Measurements from ENCODE around the gene GNG2. TPM values are rescaled to one million over a fixed set of nuclear protein-coding genes. Genes with fewer than 3 reads are reported as not detected.
"Not testable (repeated sequence)": the region's sequence is repeated elsewhere in the genome, so short reads cannot be mapped to it uniquely, and the experiment has no call there.

The GNG2 gene
- total RNA-seq, 2 donors from 2014 or later = 233 to 250 TPM

DNA sequence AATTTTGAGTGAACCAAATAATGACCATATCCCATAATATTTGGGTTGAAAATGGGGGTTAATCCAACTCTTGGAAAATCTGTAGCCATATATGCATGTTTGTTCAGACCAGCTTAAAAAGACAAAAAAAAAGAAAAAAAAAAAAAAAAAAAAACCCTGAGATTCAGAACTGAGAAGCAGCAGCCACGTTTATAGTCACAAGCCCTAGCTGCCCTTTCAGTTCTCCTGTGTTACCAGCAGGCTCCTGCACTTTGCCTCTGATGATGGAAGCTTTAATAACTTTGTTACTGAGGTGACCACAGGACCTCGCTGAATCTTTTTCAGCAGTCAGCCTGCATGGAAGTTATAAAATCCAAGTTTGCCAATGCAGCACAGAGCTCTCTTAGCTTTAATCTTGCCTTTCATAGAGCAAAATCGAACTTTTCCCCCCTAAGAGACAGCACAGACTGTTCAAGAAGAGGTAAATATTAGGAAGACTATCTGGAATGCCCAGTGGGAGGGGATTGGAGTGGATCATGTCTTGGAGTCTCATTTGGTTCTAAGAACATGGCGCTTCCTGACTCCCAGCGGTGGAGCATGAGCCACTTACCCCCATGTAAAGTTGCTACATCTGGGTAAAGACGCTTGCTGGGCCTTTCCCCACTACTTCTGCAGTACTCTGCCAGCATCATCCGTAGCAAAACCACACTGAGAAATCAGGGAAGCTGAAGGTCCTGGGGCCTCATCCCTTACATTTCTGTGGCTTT is 20.6 kb downstream of the GNG2 start:
- peaks cover 10 to 29% of the 10 kb centered on the region in 2 donors for H3K36me3 Mint-ChIP-seq (ENCODE audit: insufficient read depth in 2 of 2)
- H3K4me1 Mint-ChIP-seq (ENCODE audit: low read depth) = peaks cover 67% of the 10 kb centered on the region
- no peaks in the 10 kb centered on the region for H3K27me3 Mint-ChIP-seq (ENCODE audit: low read depth)
- DNase-seq (no peak), ATAC-seq (replicated peaks in 1 of 2) (no peak)
- peak overlapping the region; percentile 76 for H3K27ac Mint-ChIP-seq
- no peaks in the 10 kb centered on the region for H3K9me3 Mint-ChIP-seq
- H3K4me3 Mint-ChIP-seq = peak overlapping the region; percentile 29 to 49

DNA sequence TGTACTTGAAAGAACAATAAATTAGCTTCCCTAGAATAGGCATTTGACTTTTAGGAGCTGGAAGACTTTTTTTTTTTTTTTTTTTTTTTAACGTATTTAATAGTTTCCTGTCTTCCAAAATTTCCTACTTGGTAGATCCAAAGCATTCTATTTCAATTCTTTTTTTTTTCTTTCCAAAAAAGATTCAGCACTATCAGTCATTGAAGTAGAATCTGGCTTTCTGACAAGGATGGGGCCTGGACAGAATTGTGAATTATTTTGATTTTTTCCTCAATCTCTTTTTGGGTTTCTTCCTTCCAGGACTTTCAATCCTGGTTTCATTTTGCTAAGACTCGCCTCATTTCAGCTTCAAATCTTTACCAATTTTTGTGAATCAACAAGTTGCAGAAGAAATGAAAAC is 21.2 kb downstream of the GNG2 start:
- H3K9me3 Mint-ChIP-seq = no peaks in the 10 kb centered on the region
- DNase-seq (no peak), ATAC-seq (replicated peaks in 1 of 2) (no peak)
- H3K4me1 Mint-ChIP-seq (ENCODE audit: low read depth) = peaks cover 68% of the 10 kb centered on the region
- H3K36me3 Mint-ChIP-seq (ENCODE audit: insufficient read depth in 2 of 2) = peaks cover 10 to 31% of the 10 kb centered on the region in 2 donors
- peak overlapping the region; percentile 59 for H3K27ac Mint-ChIP-seq
- H3K4me3 Mint-ChIP-seq = peak overlapping the region in 1 of 2 donors; percentile 49
- no peaks in the 10 kb centered on the region for H3K27me3 Mint-ChIP-seq (ENCODE audit: low read depth)

DNA sequence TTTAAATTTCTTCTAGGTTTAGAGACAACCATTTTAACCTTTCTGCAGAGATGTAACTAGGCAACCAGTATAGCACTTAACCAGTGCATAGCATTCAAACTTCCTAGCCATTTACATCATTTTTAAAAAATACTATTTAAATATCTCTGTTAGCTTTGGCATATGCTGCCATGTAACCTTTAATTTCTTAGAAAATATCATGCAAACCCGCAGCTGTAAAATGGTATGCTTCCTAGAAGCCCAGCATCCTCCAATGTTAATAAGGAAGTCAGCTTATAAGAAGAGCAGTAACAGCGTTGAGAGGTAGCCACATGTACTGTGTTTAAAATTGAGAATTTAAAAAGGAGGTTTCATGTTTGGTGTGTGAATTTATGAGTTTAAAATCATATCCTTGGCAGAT is 22.8 kb downstream of the GNG2 start:
- H3K4me1 Mint-ChIP-seq (ENCODE audit: low read depth) = peaks cover 72% of the 10 kb centered on the region
- no peak for DNase-seq
- H3K27ac Mint-ChIP-seq = peak overlapping the region; percentile 72
- no peak for ATAC-seq (replicated peaks in 1 of 2)
- H3K9me3 Mint-ChIP-seq = no peaks in the 10 kb centered on the region
- no peaks in the 10 kb centered on the region for H3K27me3 Mint-ChIP-seq (ENCODE audit: low read depth)
- peaks cover 8 to 32% of the 10 kb centered on the region in 2 donors for H3K36me3 Mint-ChIP-seq (ENCODE audit: insufficient read depth in 2 of 2)
- peak overlapping the region; percentile 50 to 88 for H3K4me3 Mint-ChIP-seq

DNA sequence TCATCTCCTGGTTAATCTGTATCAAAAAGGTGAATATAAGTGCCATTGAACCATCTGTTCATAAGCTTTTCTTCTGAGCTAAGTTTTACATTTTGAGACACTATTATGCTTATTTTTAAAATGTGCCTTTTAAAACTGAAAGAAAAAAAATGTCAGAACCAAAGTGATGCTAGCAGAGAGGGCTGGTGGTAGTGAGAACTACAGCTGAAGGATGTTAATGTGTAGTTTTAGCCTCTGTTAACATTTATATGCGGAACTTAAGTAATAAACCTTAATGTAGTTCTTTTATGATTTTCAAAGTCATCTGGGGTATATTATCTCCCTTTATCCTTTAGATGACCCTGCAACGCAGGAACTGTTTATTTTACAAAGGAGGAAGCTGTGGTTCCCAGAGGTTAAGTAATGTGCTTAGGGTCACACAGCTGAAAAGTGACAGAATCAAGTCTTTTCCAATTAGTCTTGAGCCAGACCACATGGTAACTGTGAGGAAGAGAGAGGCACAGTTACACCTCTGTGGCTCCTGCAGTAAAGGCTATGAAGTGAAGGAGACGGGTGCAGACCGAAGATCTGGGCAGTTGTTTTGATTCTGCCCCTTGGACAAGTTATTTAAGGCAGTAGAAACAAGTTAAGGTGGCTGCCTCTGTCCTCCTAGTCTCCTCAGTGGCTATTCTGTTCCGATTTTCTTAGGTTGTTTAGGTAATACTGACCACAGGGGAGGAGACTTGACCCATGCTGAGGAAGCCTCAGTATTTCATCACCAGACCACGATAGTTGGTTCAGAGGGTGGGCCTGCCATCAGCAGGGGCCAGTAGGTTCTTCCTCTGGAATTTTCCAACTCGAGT is 23.9 kb downstream of the GNG2 start:
- no peak for DNase-seq
- peak overlapping the region; percentile 72 for H3K27ac Mint-ChIP-seq
- ATAC-seq (replicated peaks in 1 of 2) = peak in 1 of 2 donors; percentile 28
- peaks cover 81% of the 10 kb centered on the region for H3K4me1 Mint-ChIP-seq (ENCODE audit: low read depth)
- H3K4me3 Mint-ChIP-seq = peak overlapping the region; percentile 50 to 79
- H3K27me3 Mint-ChIP-seq (ENCODE audit: low read depth) = no peaks in the 10 kb centered on the region
- H3K9me3 Mint-ChIP-seq = peaks cover 0 to 3% of the 10 kb centered on the region in 2 donors
- H3K36me3 Mint-ChIP-seq (ENCODE audit: insufficient read depth in 2 of 2) = peaks cover 10 to 32% of the 10 kb centered on the region in 2 donors

DNA sequence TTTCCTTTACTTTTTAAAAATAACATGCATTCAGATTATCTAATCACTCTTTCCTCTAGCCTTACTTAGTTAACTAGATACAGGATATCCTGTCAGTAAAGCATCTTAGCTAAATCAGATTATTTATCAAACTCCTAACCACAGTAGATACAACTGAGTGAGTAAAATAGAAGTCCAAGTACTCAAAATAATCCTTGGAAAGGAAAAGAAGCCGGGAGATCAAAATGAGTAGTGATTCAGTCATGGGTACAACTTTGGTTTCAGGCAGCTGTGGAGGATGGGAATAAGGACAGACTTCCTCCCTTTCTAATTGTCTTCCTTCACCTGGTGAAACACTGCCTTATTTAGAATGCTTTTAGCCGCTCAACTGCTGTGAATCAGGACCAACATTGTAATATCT is 29.4 kb downstream of the GNG2 start:
- Mint-ChIP-seq H3K27ac (peak overlapping the region; percentile 79), H3K36me3 (ENCODE audit: insufficient read depth in 2 of 2) (peaks cover 5 to 23% of the 10 kb centered on the region in 2 donors), H3K4me1 (ENCODE audit: low read depth) (peaks cover 74% of the 10 kb centered on the region), H3K9me3 (peaks cover 0 to 3% of the 10 kb centered on the region in 2 donors), H3K4me3 (peak overlapping the region in 1 of 2 donors; percentile 47), H3K27me3 (ENCODE audit: low read depth) (no peaks in the 10 kb centered on the region)
- ATAC-seq (replicated peaks in 1 of 2) (no peak), DNase-seq (no peak)

DNA sequence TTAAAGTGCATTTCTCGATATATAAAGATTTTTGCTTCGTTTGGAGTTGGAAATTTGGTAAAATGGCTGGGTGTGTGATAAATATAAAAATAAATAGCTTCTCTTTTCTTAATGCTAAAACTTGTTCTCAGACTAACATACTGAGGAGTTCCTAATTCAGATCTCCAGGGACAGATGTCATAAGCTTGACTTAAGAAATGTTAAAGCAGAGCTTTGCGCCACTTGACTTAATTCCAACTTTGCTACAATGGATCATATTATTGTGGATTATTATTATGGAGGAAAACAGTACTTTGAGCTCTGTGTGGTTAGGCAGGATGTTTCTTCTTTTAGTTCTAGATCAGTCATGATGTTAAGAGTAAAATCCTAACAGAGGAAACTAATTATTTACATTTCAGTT is 33.8 kb downstream of the GNG2 start:
- ATAC-seq (replicated peaks in 1 of 2) (no peak), DNase-seq (no peak)
- Mint-ChIP-seq H3K4me3 (no peak overlapping the region), H3K27ac (no peak overlapping the region), H3K27me3 (ENCODE audit: low read depth) (no peaks in the 10 kb centered on the region), H3K4me1 (ENCODE audit: low read depth) (peaks cover 71% of the 10 kb centered on the region), H3K9me3 (peaks cover 4 to 6% of the 10 kb centered on the region in 2 donors), H3K36me3 (ENCODE audit: insufficient read depth in 2 of 2) (peaks cover 10 to 25% of the 10 kb centered on the region in 2 donors)

DNA sequence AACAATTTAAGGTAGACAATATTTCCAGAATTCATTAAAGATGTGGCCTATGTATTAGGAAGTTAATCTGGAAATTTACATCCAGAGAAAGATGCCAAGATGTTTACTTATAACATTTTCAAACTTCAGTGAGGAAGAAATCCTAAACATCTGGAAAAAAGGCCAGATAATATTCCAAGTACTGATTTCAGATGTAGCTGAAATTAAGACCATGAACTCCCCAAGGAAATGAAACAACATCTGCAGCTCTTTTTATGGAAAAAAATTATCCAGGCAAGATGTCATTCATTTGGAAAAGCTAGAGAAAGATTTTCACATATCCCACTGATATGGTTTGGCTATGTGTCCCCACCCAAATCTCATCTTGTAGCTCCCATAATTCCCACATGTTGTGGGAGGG is 35.0 kb downstream of the GNG2 start:
- Mint-ChIP-seq H3K36me3 (ENCODE audit: insufficient read depth in 2 of 2) (peaks cover 10 to 34% of the 10 kb centered on the region in 2 donors), H3K27ac (no peak overlapping the region), H3K4me1 (ENCODE audit: low read depth) (peaks cover 71% of the 10 kb centered on the region), H3K4me3 (no peak overlapping the region), H3K9me3 (peaks cover 4 to 6% of the 10 kb centered on the region in 2 donors), H3K27me3 (ENCODE audit: low read depth) (no peaks in the 10 kb centered on the region)
- ATAC-seq (replicated peaks in 1 of 2) (no peak), DNase-seq (no peak)

DNA sequence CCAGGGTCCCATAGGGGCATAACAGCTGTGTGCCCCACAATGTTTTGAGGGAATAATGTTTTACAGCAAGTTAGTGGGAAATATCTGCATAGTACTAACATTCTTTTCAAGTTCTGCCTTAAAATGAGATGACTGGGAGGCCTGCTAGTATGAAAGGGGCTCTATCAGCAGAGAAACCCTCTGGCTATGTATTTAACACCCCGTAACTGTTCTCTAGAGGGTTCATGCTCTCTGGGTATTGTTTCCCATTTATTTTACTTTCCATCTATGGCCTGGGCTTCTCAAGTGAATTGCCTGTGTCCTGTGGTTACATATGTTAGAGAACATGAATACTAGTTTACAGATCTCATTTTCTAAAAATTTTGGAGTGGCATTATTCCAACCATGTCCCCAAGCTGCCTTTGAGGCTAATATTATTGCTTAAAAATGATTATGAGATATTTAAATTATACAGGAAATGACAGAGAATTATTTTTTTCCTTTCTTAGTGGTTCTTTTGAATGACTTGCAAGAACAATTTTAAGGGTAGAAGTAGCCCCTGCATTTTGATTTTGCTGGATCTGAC is 37.5 kb downstream of the GNG2 start:
- peaks cover 11 to 35% of the 10 kb centered on the region in 2 donors for H3K36me3 Mint-ChIP-seq (ENCODE audit: insufficient read depth in 2 of 2)
- DNase-seq = no peak
- peaks cover 62% of the 10 kb centered on the region for H3K4me1 Mint-ChIP-seq (ENCODE audit: low read depth)
- H3K4me3 Mint-ChIP-seq = no peak overlapping the region
- ATAC-seq (replicated peaks in 1 of 2) = no peak
- H3K27ac Mint-ChIP-seq = no peak overlapping the region
- peaks cover 4 to 6% of the 10 kb centered on the region in 2 donors for H3K9me3 Mint-ChIP-seq
- no peaks in the 10 kb centered on the region for H3K27me3 Mint-ChIP-seq (ENCODE audit: low read depth)

DNA sequence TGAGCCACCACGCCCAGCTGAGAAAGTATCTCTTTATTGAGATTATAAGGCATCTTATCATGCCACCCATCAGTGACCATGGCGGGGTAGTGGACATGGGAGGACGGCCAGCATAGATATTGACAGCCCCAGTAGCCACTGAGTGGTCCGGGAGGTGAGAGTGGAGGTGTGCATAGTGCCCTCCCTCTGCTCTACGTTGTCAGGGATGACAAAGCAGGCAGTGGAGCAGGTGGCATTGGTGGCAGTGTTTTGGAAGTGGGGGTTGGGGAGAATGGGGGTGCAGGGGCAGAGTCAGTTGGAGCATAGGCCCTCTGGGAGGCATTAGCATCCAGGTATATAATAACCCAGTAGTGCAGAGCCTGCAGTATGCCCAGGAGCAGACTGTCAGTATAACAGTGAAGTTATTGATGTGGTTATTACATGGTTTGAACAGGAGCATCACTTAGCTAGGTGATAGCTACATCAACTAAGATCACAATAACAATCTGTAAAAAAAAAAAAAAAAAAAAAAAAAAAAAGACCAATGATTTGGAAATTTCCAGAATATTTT is 41.1 kb downstream of the GNG2 start:
- Mint-ChIP-seq H3K4me1 (ENCODE audit: low read depth) (peaks cover 74% of the 10 kb centered on the region), H3K27ac (no peak overlapping the region), H3K4me3 (no peak overlapping the region), H3K9me3 (peaks cover 9 to 16% of the 10 kb centered on the region in 2 donors), H3K36me3 (ENCODE audit: insufficient read depth in 2 of 2) (peaks cover 23 to 53% of the 10 kb centered on the region in 2 donors), H3K27me3 (ENCODE audit: low read depth) (no peaks in the 10 kb centered on the region)
- no peak for DNase-seq
- no peak for ATAC-seq (replicated peaks in 1 of 2)

DNA sequence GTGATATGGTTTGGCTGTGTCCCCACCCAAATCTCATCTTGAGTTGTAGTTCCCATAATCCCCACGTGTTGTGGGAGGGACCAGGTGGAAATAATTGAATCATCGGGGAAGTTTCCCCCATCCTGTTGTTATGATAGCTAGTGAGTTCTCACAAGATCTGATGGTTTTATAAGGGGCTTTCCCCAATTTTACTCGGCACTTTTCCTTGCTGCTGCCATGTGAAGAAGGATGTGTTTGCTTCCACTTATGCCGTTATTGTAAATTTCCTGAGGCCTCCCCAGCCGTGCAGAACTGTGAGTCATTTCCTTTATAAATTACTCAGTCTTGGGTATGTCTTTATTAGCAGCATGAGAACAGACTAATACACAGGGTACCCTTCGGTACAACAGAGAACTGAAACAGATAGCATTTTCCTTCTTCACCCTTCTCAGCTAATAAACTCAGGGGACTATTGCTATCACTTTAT is 45.3 kb downstream of the GNG2 start:
- H3K27me3 Mint-ChIP-seq (ENCODE audit: low read depth) = not testable (repeated sequence)
- peaks cover 25 to 60% of the 10 kb centered on the region in 2 donors for H3K36me3 Mint-ChIP-seq (ENCODE audit: insufficient read depth in 2 of 2)
- H3K9me3 Mint-ChIP-seq = peaks cover 6 to 16% of the 10 kb centered on the region in 2 donors
- H3K27ac Mint-ChIP-seq = peak overlapping the region; percentile 82
- peaks cover 56% of the 10 kb centered on the region for H3K4me1 Mint-ChIP-seq (ENCODE audit: low read depth)
- H3K4me3 Mint-ChIP-seq = peak overlapping the region in 1 of 2 donors; percentile 57
- peak; percentile 34 to 40 for DNase-seq
- peak; percentile 78 to 85 for ATAC-seq (replicated peaks in 1 of 2)

DNA sequence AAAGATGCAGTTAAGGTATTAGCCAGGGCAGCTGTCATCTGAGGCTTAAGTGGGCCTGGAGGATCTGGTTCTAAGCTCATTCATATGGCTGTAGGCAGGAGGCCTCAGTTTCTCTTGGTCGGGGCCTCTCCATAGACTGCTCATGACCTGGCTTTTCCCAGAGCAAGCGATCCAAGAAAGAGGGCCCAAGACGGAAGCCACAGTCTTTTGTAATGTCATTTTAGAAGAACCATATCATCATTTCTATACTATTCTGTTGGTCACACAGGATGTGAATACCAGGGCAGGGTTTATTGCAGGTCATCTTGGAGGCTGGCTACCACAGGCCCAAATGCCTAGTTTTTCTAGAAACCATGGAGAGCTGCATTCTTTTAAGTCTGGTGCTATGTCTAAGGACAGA is 47.7 kb downstream of the GNG2 start:
- H3K27ac Mint-ChIP-seq = peak overlapping the region; percentile 38
- H3K4me1 Mint-ChIP-seq (ENCODE audit: low read depth) = peaks cover 67% of the 10 kb centered on the region
- no peak for DNase-seq
- H3K9me3 Mint-ChIP-seq = peaks cover 6 to 16% of the 10 kb centered on the region in 2 donors
- H3K36me3 Mint-ChIP-seq (ENCODE audit: insufficient read depth in 2 of 2) = peaks cover 23 to 57% of the 10 kb centered on the region in 2 donors
- no peaks in the 10 kb centered on the region for H3K27me3 Mint-ChIP-seq (ENCODE audit: low read depth)
- peak overlapping the region in 1 of 2 donors; percentile 20 for H3K4me3 Mint-ChIP-seq
- peak in 1 of 2 donors; percentile 70 for ATAC-seq (replicated peaks in 1 of 2)

DNA sequence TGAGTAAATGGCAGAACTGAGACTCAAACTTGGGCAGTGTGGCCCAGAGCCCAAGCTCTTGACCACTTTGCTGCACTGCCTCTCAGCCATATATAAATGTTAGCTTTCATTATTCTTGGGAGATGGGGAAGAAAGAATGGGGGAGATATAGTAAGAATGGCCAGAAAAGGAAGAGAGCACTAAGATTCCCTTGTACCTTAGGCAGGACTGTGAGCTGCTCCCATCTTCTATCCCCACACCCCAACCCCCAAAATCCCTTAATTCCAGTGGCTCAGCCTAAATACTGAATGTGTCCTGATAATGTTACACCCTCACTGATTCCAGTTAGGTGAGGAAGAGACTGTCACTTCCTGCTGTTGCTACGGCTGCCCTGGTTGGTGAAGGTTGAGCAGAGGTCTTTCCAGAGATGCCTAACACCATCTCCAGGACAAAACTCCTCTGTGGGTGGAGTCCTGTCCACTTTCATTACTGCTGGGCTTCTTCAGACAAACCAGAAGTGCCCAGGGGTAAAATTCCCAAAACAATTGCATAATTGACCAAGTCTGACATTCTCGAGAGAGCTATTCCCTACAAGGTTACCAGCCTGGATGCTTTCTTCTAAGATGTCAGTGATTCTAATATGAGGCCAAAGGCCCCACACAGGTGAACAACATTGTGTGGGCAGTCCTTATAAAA is 51.8 kb downstream of the GNG2 start:
- no peak for ATAC-seq (replicated peaks in 1 of 2)
- Mint-ChIP-seq H3K27me3 (ENCODE audit: low read depth) (no peaks in the 10 kb centered on the region), H3K36me3 (ENCODE audit: insufficient read depth in 2 of 2) (peaks cover 11 to 27% of the 10 kb centered on the region in 2 donors), H3K4me1 (ENCODE audit: low read depth) (peaks cover 58% of the 10 kb centered on the region), H3K9me3 (no peaks in the 10 kb centered on the region), H3K4me3 (no peak overlapping the region), H3K27ac (no peak overlapping the region)
- no peak for DNase-seq
